Chondrocyte (in vitro differentiated cells): ENCODE results near the gene UNKL. TPM values are rescaled to one million over a fixed set of nuclear protein-coding genes. Genes with fewer than 3 reads are reported as not detected.

Source experiments
- DNase-seq: peaks from one replicate; pipeline ENCODE4 v3.0.0; 2021; ENCODE audit warnings: mixed read lengths, low spot score
- H3K27ac Mint-ChIP-seq: one replicate; pipeline ENCODE4 v1.8.0; 2021; ENCODE audit warnings: mild to moderate bottlenecking, moderate library complexity, mixed read lengths; ENCODE audit not compliant: unreplicated experiment
- H3K27me3 Mint-ChIP-seq: 2 replicates; pipeline ENCODE4 v1.8.0; 2021; ENCODE audit warnings: low read depth, mixed read lengths
- H3K36me3 Mint-ChIP-seq: 2 replicates; pipeline ENCODE4 v1.8.0; 2021; ENCODE audit warnings: low read depth, mixed read lengths
- H3K4me1 Mint-ChIP-seq: 2 replicates; pipeline ENCODE4 v1.8.0; 2021; ENCODE audit warnings: low read depth, mild to moderate bottlenecking, mixed read lengths
- H3K4me3 Mint-ChIP-seq: one replicate; pipeline ENCODE4 v1.8.0; 2021; ENCODE audit warnings: mild to moderate bottlenecking, moderate library complexity, mixed read lengths; ENCODE audit not compliant: unreplicated experiment
- H3K9me3 Mint-ChIP-seq: 2 replicates; pipeline ENCODE4 v1.8.0; 2021; ENCODE audit warnings: low read depth, mixed read lengths
- total RNA-seq: library from RNA; stranded (reverse); gene quantifications from 3 replicates; pipeline ENCODE4 v1.2.1, GENCODE V29; 2021
- TF ChIP-seq, protein P1 (sequence below): fragments of 200-600 bp; sonication (generic); IDR thresholded peaks from 2 replicates; pipeline ENCODE4 v1.5.0; 2021; ENCODE audit warnings: antibody characterized with exemption, mild to moderate bottlenecking, moderate library complexity

The UNKL gene
- total RNA-seq, 1 donor from 2014 or later = 12.6 TPM

DNA sequence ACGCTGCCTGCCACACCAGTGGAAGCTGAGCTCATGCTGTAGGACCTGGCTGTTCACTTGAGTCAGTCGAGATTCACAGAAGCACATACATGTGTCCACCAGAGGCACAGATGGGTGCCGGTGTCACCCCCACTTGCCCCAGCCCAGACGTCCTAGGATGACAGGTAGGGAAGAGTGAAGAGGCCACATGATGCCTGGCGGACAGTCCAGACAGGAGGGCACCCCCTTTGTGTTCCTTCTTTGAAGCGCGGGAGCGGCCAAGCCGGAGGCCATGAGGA lies 96.3 kb downstream of the UNKL start:
- Mint-ChIP-seq H3K4me3 (no peak overlapping the region), H3K36me3 (peaks cover 32% of the 10 kb centered on the region), H3K27ac (no peak overlapping the region), H3K4me1 (peaks cover under 1% of the 10 kb centered on the region), H3K9me3 (no peaks in the 10 kb centered on the region), H3K27me3 (no peaks in the 10 kb centered on the region)
- TF ChIP-seq, protein P1, sequence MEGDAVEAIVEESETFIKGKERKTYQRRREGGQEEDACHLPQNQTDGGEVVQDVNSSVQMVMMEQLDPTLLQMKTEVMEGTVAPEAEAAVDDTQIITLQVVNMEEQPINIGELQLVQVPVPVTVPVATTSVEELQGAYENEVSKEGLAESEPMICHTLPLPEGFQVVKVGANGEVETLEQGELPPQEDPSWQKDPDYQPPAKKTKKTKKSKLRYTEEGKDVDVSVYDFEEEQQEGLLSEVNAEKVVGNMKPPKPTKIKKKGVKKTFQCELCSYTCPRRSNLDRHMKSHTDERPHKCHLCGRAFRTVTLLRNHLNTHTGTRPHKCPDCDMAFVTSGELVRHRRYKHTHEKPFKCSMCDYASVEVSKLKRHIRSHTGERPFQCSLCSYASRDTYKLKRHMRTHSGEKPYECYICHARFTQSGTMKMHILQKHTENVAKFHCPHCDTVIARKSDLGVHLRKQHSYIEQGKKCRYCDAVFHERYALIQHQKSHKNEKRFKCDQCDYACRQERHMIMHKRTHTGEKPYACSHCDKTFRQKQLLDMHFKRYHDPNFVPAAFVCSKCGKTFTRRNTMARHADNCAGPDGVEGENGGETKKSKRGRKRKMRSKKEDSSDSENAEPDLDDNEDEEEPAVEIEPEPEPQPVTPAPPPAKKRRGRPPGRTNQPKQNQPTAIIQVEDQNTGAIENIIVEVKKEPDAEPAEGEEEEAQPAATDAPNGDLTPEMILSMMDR = no peak
- DNase-seq = no peak

DNA sequence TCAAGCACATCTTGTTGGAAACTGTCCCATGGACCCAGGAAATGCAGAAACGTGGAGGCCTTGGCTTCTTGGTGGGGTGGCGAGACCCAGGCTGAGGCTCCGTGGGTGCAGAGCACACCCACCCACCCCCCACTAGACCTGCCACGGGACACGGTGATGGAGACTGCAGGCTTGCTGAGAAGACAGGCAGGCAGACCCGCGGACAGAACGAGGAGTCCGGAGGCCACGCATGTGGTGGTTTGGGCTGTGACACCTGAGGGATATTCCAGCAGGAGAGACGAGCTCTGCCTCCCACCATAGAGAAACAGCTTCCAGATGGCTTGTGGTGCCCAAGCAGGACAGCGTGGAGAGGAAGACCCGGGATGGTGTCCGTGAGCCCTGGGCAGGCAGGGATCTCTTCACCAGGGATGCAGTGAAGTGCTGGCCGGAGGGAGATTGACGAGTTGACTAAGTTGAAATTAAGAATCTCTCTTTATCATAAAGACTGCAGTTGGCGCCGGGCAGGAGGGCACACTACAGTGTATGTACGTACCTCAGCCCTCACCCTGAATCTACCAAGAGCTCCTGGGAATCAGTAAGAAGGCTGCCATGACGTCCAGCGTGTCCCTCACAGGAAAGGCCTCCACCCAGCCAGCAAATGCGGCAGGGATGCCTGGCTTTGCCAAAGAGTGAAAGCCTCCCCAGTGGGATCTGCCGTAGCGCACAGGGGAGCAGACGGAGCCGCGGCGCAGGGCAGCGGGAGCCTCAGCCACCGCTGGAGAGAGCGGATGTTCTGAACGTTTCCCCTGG lies 96.8 kb downstream of the UNKL start:
- DNase-seq = no peak
- TF ChIP-seq, protein P1 = no peak
- Mint-ChIP-seq H3K36me3 (peaks cover 32% of the 10 kb centered on the region), H3K27ac (peak overlapping the region; percentile 12), H3K4me3 (no peak overlapping the region), H3K4me1 (peaks cover 6% of the 10 kb centered on the region), H3K27me3 (no peaks in the 10 kb centered on the region), H3K9me3 (no peaks in the 10 kb centered on the region)

GRCh38 chr16:1316033-1316405 lies 98.5 kb downstream of the UNKL start:
- DNase-seq = no peak
- Mint-ChIP-seq H3K4me3 (no peak overlapping the region), H3K27me3 (no peaks in the 10 kb centered on the region), H3K36me3 (peaks cover 31% of the 10 kb centered on the region), H3K9me3 (no peaks in the 10 kb centered on the region), H3K27ac (no peak overlapping the region), H3K4me1 (peaks cover 21% of the 10 kb centered on the region)
- TF ChIP-seq, protein P1 = no peak

DNA sequence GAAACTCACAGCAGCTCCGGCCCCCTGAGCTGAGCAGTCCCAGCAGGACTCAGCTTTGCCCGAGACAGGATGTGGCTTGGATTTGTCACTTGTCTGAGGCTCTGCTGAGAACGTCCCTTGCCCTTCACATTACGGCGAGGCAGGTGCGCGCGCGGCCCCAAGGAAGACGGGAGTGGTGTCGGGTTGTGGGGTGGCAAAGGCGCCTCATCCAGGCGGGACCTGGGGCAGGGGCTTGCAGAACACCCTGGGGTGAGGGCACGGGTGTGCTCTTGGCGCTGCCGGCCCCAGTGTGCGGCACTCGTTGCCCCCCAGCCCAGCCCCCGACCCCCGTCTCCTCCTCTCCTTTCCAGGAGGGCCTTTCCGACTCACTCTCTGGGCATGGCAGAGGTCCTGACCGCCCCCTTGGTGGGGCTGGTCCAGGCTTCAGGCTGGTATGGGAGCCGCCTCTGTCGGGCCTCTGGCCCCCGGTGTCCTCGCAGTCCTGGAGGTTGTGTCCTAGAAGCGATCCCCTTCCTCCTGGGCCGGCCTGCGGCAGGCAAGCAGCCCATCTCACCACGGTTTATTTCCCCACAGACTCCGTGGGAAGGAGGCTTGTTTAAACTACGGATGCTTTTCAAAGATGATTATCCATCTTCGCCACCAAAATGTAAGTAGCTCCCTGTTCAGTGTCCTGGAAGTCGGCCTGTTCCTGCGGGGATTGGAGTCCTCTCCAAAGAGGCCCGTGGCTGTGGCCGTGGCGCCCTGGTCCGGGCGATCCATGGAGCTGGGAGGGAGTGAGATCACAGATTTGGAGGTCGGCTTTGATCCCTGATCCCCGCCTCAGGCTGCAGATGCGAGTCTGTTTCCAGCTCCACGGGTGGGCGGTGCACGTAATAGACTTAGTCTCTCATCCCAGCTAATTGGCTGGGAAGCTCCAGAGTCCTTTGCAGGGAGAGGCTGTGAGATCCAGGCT lies 99.1 kb downstream of the UNKL start:
- Mint-ChIP-seq H3K4me1 (peaks cover 27% of the 10 kb centered on the region), H3K4me3 (no peak overlapping the region), H3K27me3 (no peaks in the 10 kb centered on the region), H3K9me3 (no peaks in the 10 kb centered on the region), H3K36me3 (peaks cover 30% of the 10 kb centered on the region), H3K27ac (no peak overlapping the region)
- TF ChIP-seq, protein P1 = no peak
- no peak for DNase-seq

DNA sequence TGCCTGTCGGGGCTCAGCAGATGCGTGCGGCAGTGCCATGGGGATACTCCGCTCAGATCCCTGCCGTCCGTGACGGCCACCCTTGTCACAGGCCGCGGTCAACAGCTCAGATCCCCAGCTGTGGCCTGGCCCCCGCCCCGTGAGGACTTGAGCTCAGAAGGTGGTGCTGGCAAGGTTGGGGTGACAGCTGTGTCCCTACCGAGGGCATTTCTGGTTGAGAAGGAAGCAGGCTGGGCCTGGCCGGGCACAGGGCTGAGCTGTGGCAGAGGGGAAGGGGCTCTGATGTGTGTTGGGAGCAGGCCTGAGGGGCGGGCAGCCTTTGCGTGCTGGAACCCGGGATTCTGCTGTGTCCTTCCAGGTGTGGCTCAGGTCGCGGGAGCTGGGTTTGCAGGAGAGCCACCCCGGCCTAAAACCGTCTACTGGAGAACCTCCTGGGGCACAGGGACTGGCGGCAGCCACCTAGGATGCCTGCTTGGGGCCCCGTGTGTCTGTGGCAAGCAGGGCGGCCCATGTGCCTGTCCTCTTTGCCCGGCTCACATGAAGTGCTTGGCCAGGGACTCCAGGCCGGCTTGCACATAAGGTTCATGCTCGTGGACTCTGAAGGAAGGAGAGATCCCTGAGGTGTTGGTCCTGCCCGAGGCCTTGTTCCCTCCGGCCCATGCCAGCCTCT lies 100.0 kb downstream of the UNKL start:
- Mint-ChIP-seq H3K36me3 (peaks cover 25% of the 10 kb centered on the region), H3K4me1 (peaks cover 31% of the 10 kb centered on the region), H3K4me3 (no peak overlapping the region), H3K27me3 (no peaks in the 10 kb centered on the region), H3K9me3 (no peaks in the 10 kb centered on the region), H3K27ac (no peak overlapping the region)
- DNase-seq = peak; percentile 85
- TF ChIP-seq, protein P1 = no peak
